ENCODE measurements around the gene NHLRC2.

Gene NHLRC2

GRCh38 chr10:113915540-113915939 lies 61.1 kb downstream of the NHLRC2 start:
- H3K4me3 ChIP-seq (ENCODE audit: control insufficient read depth, low read depth, low read length), result no peak overlapping the region
- no peak for TF ChIP-seq CTCF (conservative IDR thresholded peaks at IDR 0.05; ENCODE audit: control insufficient read depth, insufficient read depth, low read depth, low read length)
- DNase-seq (ENCODE audit: low read depth), result no peak

GRCh38 chr10:113916053-113916452 lies 61.6 kb downstream of the NHLRC2 start:
- no peak for TF ChIP-seq CTCF (conservative IDR thresholded peaks at IDR 0.05; ENCODE audit: control insufficient read depth, insufficient read depth, low read depth, low read length)
- no peak overlapping the region for H3K4me3 ChIP-seq (ENCODE audit: control insufficient read depth, low read depth, low read length)
- DNase-seq (ENCODE audit: low read depth), result no peak

- no peak for DNase-seq (ENCODE audit: low read depth)
- no peak overlapping the region for H3K4me3 ChIP-seq (ENCODE audit: control insufficient read depth, low read depth, low read length)
- TF ChIP-seq CTCF (conservative IDR thresholded peaks at IDR 0.05; ENCODE audit: control insufficient read depth, insufficient read depth, low read depth, low read length), result no peak
These were observed 63.2 kb downstream of the NHLRC2 start for GRCh38 chr10:113917636-113918035.

GRCh38 chr10:113920114-113920513 lies 65.7 kb downstream of the NHLRC2 start:
- no peak for TF ChIP-seq CTCF (conservative IDR thresholded peaks at IDR 0.05; ENCODE audit: control insufficient read depth, insufficient read depth, low read depth, low read length)
- no peak for DNase-seq (ENCODE audit: low read depth)
- H3K4me3 ChIP-seq (ENCODE audit: control insufficient read depth, low read depth, low read length), result no peak overlapping the region

GRCh38 chr10:113920875-113921274 lies 66.4 kb downstream of the NHLRC2 start:
- H3K4me3 ChIP-seq (ENCODE audit: control insufficient read depth, low read depth, low read length), result no peak overlapping the region
- no peak for DNase-seq (ENCODE audit: low read depth)
- no peak for TF ChIP-seq CTCF (conservative IDR thresholded peaks at IDR 0.05; ENCODE audit: control insufficient read depth, insufficient read depth, low read depth, low read length)

GRCh38 chr10:113921561-113922370 lies 67.3 kb downstream of the NHLRC2 start:
- TF ChIP-seq CTCF (conservative IDR thresholded peaks at IDR 0.05; ENCODE audit: control insufficient read depth, insufficient read depth, low read depth, low read length), result no peak
- DNase-seq (ENCODE audit: low read depth), result no peak
- H3K4me3 ChIP-seq (ENCODE audit: control insufficient read depth, low read depth, low read length), result no peak overlapping the region
